GM19397 (cell line): ENCODE measurements around the gene LBR.
"Not testable (repeated sequence)": the region's sequence is repeated elsewhere in the genome, so short reads cannot be mapped to it uniquely, and the experiment has no call there.

Source experiments
- ATAC-seq: cut with Tn5 transposase; IDR thresholded peaks from one replicate; pipeline ENCODE4 v1.9.1; 2021; ENCODE audit warnings: mild to moderate bottlenecking, moderate library complexity; ENCODE audit not compliant: unreplicated experiment

Gene LBR

GRCh38 chr1:225427235-225428067, at the start of gene LBR:
LBR (minus strand) TSS chr1:225428038; CDS start chr1:225424075, 3,963 bp downstream.
- peak; percentile 42 for ATAC-seq

GRCh38 chr1:225477296-225477911, 49.6 kb upstream of the LBR start:
- ATAC-seq: no peak

GRCh38 chr1:225476538-225476988, 48.7 kb upstream of the LBR start:
- no peak for ATAC-seq

- no peak for ATAC-seq
These were observed 48.3 kb upstream of the LBR start for GRCh38 chr1:225476100-225476511.

GRCh38 chr1:225474986-225475820, 47.4 kb upstream of the LBR start:
- peak; percentile 74 for ATAC-seq

- no peak for ATAC-seq
These were observed 46.7 kb upstream of the LBR start for GRCh38 chr1:225474439-225474985.

GRCh38 chr1:225473676-225474438, 46.0 kb upstream of the LBR start:
- not testable (repeated sequence) for ATAC-seq

GRCh38 chr1:225473266-225473665, 45.4 kb upstream of the LBR start:
- ATAC-seq: not testable (repeated sequence)

GRCh38 chr1:225471453-225472301, 43.8 kb upstream of the LBR start:
- no peak for ATAC-seq

GRCh38 chr1:225471109-225471452, 43.2 kb upstream of the LBR start:
- ATAC-seq: no peak

- ATAC-seq: no peak
These were observed 42.6 kb upstream of the LBR start for GRCh38 chr1:225470211-225471108.

GRCh38 chr1:225469051-225469450, 41.2 kb upstream of the LBR start:
- ATAC-seq: no peak

- ATAC-seq: no peak
These were observed 40.6 kb upstream of the LBR start for GRCh38 chr1:225468270-225469020.

GRCh38 chr1:225467193-225468020, 39.6 kb upstream of the LBR start:
- peak; percentile 94 for ATAC-seq

- no peak for ATAC-seq
These were observed 39.0 kb upstream of the LBR start for GRCh38 chr1:225466848-225467192.

- no peak for ATAC-seq
These were observed 38.1 kb upstream of the LBR start for GRCh38 chr1:225465793-225466517.
